Stimulated activated CD4-positive, alpha-beta T cell treated with anti-CD3 and anti-CD28 coated beads, Interleukin-1b, Interleukin-23, amount 100 ng/mL, for 48 hours (primary cell): ENCODE measurements around the gene PLAAT5.

Experiments
- DNase-seq: peaks from one replicate; pipeline ENCODE4 v3.0.0-alpha.2; 2020

PLAAT5 gene

GRCh38 chr11:63511048-63511748 is 20.2 kb upstream of the PLAAT5 start:
- no peak for DNase-seq

DNA sequence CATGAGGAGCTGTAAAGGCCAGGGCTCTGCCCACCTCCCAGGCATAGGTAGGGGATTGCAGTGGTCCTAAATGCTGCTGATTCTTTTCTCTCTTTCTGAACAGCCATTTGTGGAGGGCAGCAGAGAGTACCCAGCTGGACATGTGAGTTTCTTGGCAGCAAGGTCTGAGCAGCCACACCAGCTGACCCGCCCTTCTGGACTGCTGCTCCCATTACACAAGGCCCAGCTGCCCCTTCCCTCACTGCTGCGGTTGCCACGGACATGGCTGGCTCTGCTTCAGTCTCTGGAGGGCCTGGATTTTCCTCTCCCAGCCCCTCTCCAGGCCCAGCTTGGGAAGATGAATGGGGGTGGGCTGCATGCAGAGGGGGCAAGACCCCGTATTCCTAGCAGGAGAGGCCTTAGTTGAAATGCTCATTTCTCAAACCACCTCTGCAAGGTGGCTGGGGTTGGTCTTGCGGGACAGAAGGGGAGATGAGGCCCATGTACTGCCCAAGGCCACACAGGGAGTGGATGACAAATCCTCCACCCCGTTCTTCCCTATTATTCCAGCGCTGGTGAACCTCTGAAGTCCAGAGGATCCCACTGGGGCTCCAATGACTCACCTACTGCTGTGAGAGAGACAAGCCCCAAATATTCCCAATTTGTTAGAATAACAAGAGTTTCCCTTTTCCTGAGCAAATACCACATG is 19.5 kb upstream of the PLAAT5 start:
- DNase-seq: no peak

DNA sequence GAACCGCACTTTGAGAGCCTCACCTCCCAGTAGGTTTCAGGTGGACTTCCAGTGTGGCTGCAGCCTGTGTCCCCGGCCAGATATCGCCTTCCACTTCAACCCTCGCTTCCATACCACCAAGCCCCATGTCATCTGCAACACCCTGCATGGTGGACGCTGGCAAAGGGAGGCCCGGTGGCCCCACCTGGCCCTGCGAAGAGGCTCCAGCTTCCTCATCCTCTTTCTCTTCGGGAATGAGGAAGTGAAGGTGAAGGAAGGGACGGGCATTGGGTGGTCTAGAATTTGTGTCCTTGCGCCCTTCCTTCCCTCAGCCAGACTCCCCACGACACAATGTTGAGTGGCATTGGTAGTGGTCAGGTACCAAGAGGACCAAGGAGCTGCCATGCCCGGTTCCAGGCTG is 17.8 kb upstream of the PLAAT5 start:
- DNase-seq: no peak

DNA sequence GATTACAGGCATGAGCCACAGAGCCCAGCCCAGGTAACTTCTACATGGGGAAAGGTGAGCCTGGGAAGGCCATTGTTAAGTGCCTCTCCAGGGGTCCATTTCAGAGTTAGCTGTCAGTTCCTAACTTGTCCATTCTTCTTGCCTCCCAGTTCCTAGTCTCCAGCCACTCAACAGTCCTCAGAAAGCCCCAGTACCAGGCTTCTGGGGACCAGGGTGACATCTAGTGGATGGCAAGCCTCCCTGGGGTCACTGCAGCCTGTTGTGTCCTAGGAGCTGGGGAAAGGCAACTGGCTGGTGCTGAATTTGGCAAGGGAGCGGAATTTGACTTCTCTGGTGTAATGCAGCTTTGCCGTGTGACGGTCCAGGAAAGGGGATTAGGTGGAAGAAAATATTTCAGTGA is 17.0 kb upstream of the PLAAT5 start:
- DNase-seq: peak; percentile 10

- DNase-seq: no peak
These were observed 16.5 kb upstream of the PLAAT5 start for GRCh38 chr11:63507511-63507910.

GRCh38 chr11:63506876-63507275 is 15.9 kb upstream of the PLAAT5 start:
- no peak for DNase-seq

DNA sequence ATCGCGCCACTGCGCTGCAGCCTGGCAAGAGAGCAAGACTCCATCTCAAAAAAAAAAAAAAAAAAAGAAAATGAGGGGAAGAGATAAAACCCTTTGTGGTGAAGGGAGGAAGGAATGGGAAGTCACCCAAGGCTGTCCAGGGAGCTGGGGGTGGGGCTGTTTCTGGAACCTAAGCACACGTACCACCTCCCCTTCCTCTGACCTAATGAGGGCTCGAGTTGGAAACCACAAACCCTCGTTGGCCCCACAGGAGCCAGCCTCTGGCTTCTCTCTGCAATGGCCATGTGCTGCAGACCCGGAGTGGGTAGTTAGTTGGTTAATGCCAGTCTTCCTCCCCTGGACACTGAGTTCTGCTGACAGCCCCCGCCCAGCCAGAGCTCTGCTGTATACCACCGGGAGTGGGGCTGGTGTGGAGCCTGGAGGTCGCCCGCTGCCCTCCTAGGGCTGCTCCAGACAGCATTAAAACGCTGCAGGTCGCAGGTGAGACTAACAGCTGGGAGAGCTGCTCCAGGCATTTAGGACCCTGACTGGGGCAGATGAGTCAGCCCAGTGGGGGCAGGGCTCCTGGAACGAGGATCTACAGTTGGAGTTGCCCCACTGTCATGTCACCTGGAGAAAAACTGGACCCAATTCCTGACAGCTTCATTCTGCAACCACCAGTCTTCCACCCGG is 15.0 kb upstream of the PLAAT5 start, which contains the start of gene LGALS12:
Gene LGALS12 (plus strand): TSS at position 228 of the 672 bp plus-strand sequence. CDS start 375 bp downstream, at position 603.
- DNase-seq: no peak

DNA sequence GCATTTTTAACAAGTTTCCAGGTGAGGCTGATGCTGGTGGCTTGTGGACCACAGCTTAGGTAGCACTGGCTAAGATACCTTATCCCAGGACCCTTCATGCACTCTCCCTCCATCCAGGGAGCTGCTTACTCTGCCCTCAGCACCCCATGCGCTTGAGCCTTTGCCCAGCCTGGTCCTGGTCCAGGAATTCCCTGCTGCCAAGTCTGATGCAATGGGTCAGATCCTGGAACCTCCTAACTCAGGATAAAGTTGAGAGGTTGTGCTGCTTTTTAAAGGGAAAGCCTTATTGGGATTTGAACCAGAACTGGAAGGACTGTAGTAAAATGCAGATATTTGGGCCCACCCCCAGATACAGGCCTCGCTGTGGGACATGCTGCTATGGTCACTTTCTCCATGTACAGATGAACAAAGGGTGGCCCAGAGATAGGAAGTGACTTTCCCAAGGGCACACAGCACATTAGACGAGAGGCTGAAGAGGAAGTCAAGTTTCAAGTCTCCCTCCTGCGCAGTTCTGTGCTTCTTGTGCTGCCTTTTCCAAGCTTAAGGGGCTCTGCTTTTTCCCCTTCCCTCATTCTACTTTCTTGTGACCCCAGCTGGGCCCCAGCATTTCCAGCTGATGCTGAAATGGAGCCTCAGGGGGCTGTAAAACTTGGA is 14.1 kb upstream of the PLAAT5 start:
- no peak for DNase-seq

DNA sequence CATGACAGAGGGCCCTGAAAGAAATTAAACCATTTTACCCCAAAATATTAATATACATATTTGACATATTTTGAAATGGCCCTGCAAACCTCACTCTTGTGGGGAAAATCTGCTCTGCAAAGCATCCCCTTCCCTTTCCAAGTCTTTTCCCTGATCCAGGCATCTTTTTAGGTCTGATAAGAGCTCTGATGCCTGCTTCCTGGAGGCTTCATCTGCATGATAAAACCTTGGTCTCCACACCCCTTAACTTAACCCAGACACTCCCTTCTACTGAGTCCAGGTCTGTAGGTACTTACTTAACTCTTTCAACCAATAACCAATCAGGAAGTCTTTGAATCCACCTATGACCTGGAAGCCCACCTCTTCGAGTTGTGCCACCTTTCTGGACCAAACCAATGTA is 13.1 kb upstream of the PLAAT5 start:
- DNase-seq: no peak

- no peak for DNase-seq
These were observed 12.5 kb upstream of the PLAAT5 start for GRCh38 chr11:63503492-63503891.

- DNase-seq: no peak
These were observed 11.4 kb upstream of the PLAAT5 start for GRCh38 chr11:63502252-63502820.

GRCh38 chr11:63501236-63501635 is 10.3 kb upstream of the PLAAT5 start:
- no peak for DNase-seq

DNA sequence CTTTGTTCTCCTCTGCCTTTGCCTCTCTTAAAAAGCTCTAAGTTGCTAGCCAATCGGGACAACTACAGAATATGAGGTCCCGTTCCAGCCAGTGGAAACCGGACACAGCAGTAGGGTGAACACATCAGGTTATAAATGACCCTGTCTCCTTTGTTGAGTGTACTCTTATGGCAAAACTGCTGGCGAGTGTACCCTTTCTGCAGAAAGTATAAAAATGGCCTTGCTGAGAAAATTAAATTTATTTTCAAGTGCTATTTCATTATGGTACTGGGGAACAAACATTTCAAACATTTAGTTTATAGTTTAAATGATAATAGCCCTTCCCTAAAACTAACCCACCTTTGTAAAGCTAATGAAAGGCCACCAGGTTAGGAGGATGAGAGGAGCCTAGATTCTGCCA is 8.9 kb upstream of the PLAAT5 start:
- no peak for DNase-seq

DNA sequence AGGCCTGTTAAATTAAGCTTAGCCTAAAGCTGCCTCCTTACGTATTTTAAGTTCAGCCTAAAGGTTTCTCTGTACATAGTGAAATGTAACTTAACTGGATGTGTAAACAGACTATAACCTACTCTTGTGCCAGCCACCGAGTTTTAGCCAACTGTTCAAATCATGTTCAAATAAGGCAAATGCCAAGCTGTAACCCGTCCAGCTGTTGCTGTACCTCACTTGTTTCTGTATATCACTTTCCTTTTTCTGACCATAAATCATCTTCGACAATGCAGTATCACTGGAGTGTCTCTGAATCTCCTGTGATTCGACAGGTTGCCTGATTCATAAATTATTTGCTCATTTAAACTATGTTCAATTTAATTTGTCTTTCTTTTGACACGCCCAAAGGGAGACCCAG is 4.0 kb upstream of the PLAAT5 start:
- DNase-seq: no peak

GRCh38 chr11:63493127-63493526 is 2.2 kb upstream of the PLAAT5 start:
- DNase-seq: no peak

- DNase-seq: no peak
These were observed 1.5 kb upstream of the PLAAT5 start for GRCh38 chr11:63492441-63492840.

DNA sequence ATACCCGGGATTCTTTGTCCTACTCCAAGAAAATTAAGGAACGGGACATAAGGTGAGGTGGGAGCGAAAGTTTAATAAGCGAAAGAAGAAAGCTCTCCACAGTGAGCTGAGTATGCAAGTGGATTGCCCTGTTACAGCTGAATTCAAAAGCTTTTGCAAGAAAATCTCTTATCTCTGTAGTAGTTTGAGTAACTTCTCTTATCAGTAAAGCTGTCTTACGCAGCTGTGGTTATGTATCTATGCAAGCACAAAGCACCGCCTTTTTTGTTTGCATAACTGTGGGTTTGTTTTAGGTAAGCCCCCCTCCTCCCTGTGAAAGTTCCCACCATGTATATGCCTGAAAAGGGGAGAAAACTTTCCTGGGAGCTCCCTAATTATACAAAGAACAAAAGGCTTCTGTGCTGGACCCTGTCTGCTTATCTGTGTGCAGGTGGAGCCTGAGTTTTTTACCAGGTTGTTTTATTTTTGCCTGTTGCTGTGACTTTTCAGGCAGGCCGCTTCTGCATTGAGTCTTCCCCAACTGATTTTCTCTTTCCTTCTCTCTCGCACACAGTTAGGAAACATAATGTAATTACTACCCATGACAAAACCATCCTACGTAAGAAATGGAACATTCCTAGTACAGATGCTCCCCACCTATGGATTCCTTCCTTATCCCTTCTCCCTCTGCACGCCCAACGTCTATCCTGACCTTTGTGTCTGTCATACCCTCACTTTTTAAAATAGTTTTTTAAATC is 837 bp upstream of the PLAAT5 start:
- no peak for DNase-seq

- DNase-seq: no peak
These were observed 247 bp upstream of the PLAAT5 start for GRCh38 chr11:63491240-63491587.

DNA sequence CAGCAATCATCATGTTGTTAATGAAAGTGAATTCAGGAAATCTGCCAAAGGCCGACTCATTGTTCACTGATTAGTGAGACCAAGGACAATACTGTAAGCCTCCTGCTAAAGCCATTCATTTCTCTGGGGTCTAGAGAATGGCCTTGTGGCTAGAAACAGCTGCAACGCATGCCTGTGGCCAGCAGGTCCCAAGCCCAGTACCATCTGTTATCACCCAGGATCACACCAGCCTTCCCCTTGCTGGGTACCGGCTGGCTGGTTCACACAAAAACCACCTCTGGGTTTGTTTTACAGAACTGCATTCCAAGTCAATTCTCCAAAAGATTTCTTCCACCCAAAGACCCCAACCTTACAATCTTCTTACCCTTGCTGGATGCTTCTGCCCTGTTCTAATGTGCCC is 1.1 kb downstream of the PLAAT5 start:
- DNase-seq: no peak

DNA sequence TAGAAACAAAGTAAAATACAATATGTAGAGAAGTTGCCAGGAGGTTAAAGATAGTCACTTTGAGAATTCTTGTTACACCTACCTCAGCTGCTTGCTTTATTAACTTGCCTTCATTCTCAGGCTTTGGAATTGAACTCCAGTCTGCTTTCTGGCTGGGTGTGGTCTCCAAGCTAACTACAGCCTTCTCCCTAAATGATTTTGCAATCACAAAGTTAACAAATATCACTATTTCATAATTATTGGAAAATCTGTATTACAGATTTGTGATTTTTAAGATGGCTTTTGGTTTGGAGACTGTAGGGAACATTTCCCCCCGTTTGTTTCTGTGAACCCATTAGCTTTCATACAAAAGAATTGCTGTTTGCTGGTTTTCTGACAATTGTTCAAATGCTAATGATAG is 2.2 kb downstream of the PLAAT5 start:
- DNase-seq: no peak

GRCh38 chr11:63485777-63486176 is 5.2 kb downstream of the PLAAT5 start:
- no peak for DNase-seq

DNA sequence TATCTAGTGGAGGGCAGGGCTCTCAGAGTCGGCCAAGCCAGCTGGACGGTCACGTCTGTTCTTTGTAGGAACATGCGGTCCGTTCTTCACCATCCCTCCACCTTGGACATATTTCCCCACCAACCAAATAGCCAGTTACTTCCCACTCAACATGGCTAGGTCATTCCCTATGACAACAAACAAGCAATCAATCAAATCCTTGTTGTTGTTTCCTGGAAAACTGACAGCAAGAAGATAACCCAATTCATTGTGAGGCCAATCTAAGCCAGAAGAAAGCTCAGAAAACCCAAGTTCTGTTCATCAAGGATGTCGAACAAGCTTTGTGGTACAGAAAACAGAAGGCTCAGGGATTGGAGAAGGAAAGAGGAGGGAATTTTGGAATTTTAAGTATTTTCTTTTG is 10.9 kb downstream of the PLAAT5 start:
- DNase-seq: no peak

DNA sequence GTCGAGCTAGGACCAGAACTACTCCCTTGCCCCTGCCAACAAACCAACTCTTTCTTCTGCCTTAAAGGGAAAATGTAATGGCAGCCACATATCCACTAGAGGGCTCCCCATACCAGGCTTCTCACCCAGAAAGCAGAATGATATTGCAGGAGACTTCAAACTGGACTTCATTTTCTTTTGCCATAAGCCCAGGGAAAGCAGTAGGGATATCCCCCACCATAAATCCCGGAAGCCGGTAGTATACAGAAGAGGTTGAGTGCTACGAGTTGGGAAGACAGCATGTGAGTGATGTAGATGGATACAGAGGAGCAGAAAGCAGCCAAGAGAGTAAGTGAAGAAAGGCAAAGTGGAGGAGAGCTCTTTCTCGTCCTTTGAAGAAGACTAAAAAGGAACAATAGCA is 12.1 kb downstream of the PLAAT5 start:
- DNase-seq: peak; percentile 24
